Prostate gland (tissue), 2 donors: ENCODE measurements around the gene ITGB8.

Source experiments
- CTCF ChIP-seq, 4 experiments: fragments of 200-600 bp in 2 of 4; fragments of 450-650 bp in 2 of 4; sonication (generic) in 2 of 4; IDR thresholded peaks; 1 replicate in 3 of 4; 2 replicates in 1 of 4; pipeline ENCODE4 v1.5.1; 2016 to 2019; ENCODE audit warnings: antibody characterized with exemption in 4 of 4, mild to moderate bottlenecking in 2 of 4, moderate library complexity in 2 of 4
- POLR2A ChIP-seq: fragments of 450-650 bp; IDR thresholded peaks from one replicate; pipeline ENCODE4 v1.6.1; 2016; ENCODE audit warnings: antibody characterized with exemption, mild to moderate bottlenecking

GRCh38 chr7:20435305-20435704 is 104.6 kb downstream of the ITGB8 start:
- no peak for TF ChIP-seq CTCF (IDR thresholded peaks at IDR 0.05)
- TF ChIP-seq POLR2A, result no peak
